GM23338 (cell line): ENCODE measurements around the gene THRA. TPM values are rescaled to one million over a fixed set of nuclear protein-coding genes. Genes with fewer than 3 reads are reported as not detected.

Experiments used
- ATAC-seq: fragments of 200-7000 bp; cut with Tn5 transposase; 3 replicates; pipeline ENCODE4 v1.9.1; 2020
- DNase-seq: peaks from one replicate; pipeline ENCODE4 v3.0.0-alpha.2; 2015; ENCODE audit warnings: low spot score
- H2AFZ ChIP-seq: fragments of 200-600 bp; sonication (generic); 2 replicates; pipeline ENCODE4 v1.8.0; 2016; ENCODE audit warnings: antibody characterized with exemption, mild to moderate bottlenecking, moderate library complexity
- H3F3A ChIP-seq: fragments of 200-600 bp; sonication (generic); replicated peaks from 2 replicates; pipeline ENCODE4 v1.8.0; 2017; ENCODE audit warnings: antibody characterized with exemption, mixed run types, low read depth
- H3K27ac ChIP-seq: fragments of 200-600 bp; sonication (generic); 2 replicates; pipeline ENCODE4 v1.6.1; 2016; ENCODE audit warnings: low read depth
- H3K27me3 ChIP-seq: fragments of 200-600 bp; sonication (generic); 2 replicates; pipeline ENCODE4 v1.8.0; 2016; ENCODE audit warnings: mild to moderate bottlenecking, mixed run types, moderate library complexity; ENCODE audit not compliant: insufficient read depth
- H3K36me3 ChIP-seq: fragments of 200-600 bp; sonication (generic); 2 replicates; pipeline ENCODE4 v1.8.0; 2016; ENCODE audit warnings: mild to moderate bottlenecking; ENCODE audit not compliant: insufficient read depth
- H3K4me1 ChIP-seq: fragments of 200-600 bp; sonication (generic); 2 replicates; pipeline ENCODE4 v1.8.0; 2016; ENCODE audit warnings: mild to moderate bottlenecking, moderate library complexity; ENCODE audit not compliant: insufficient read depth
- H3K4me2 ChIP-seq: fragments of 200-600 bp; sonication (generic); 2 replicates; pipeline ENCODE4 v1.7.1; 2017; ENCODE audit warnings: mixed run types
- H3K4me3 ChIP-seq: fragments of 200-600 bp; sonication (generic); 2 replicates; pipeline ENCODE4 v1.6.1; 2016; ENCODE audit warnings: mixed run types
- H3K79me2 ChIP-seq: fragments of 200-600 bp; sonication (generic); replicated peaks from 2 replicates; pipeline ENCODE4 v1.8.0; 2017; ENCODE audit warnings: mild to moderate bottlenecking; ENCODE audit not compliant: insufficient read depth
- H3K9me2 ChIP-seq: fragments of 200-600 bp; sonication (generic); 2 replicates; pipeline ENCODE4 v1.8.0; 2017; ENCODE audit not compliant: insufficient read depth
- H4K20me1 ChIP-seq: fragments of 200-600 bp; sonication (generic); replicated peaks from 2 replicates; pipeline ENCODE4 v1.8.0; 2017; ENCODE audit warnings: mild to moderate bottlenecking; ENCODE audit not compliant: insufficient read depth
- H3K27ac Mint-ChIP-seq: 2 replicates; pipeline ENCODE4 v1.8.0; 2020; ENCODE audit warnings: inconsistent platforms, mild to moderate bottlenecking, moderate library complexity, mixed read lengths
- H3K27me3 Mint-ChIP-seq: 3 replicates; pipeline ENCODE4 v1.8.0; 2022; ENCODE audit warnings: low read depth, mild to moderate bottlenecking, moderate library complexity, mixed read lengths, inconsistent platforms; ENCODE audit not compliant: insufficient read depth, poor library complexity
- H3K36me3 Mint-ChIP-seq: 3 replicates; pipeline ENCODE4 v1.8.0; 2021; ENCODE audit warnings: low read depth, mild to moderate bottlenecking, inconsistent platforms, moderate library complexity, mixed read lengths
- H3K4me1 Mint-ChIP-seq: 3 replicates; pipeline ENCODE4 v1.8.0; 2020; ENCODE audit warnings: mild to moderate bottlenecking, inconsistent platforms, mixed read lengths
- H3K4me3 Mint-ChIP-seq: 3 replicates; pipeline ENCODE4 v1.8.0; 2021; ENCODE audit warnings: moderate library complexity, mild to moderate bottlenecking, inconsistent platforms, mixed read lengths
- H3K9me3 Mint-ChIP-seq: 3 replicates; pipeline ENCODE4 v1.8.0; 2020; ENCODE audit warnings: moderate library complexity, mild to moderate bottlenecking, inconsistent platforms, mixed read lengths
- EZH2 ChIP-seq: fragments of 200-600 bp; sonication (generic); IDR thresholded peaks from one replicate; pipeline ENCODE4 v1.8.0; 2017; ENCODE audit warnings: antibody characterized with exemption, mild to moderate bottlenecking, low read depth; ENCODE audit not compliant: unreplicated experiment
- EZH2phosphoT487 ChIP-seq: fragments of 200-600 bp; sonication (generic); IDR thresholded peaks from one replicate; pipeline ENCODE4 v1.8.1; 2018; ENCODE audit warnings: antibody characterized with exemption; ENCODE audit not compliant: unreplicated experiment
- JUNB ChIP-seq: IDR thresholded peaks from one replicate; pipeline ENCODE4 v1.6.1; 2016; ENCODE audit warnings: antibody characterized with exemption; ENCODE audit not compliant: unreplicated experiment
- NANOG ChIP-seq: IDR thresholded peaks from 2 replicates; pipeline ENCODE4 v1.6.1; 2016; ENCODE audit warnings: antibody characterized with exemption, borderline replicate concordance
- REST ChIP-seq: IDR thresholded peaks from one replicate; pipeline ENCODE4 v1.6.1; 2018; ENCODE audit warnings: antibody characterized with exemption; ENCODE audit not compliant: unreplicated experiment
- STAT1 ChIP-seq: IDR thresholded peaks from one replicate; pipeline ENCODE4 v1.6.1; 2016; ENCODE audit warnings: antibody characterized with exemption; ENCODE audit not compliant: unreplicated experiment
- ZNF114 ChIP-seq: fragments of 250-450 bp; sonication (Bioruptor Pico); IDR thresholded peaks from 2 replicates; pipeline ENCODE4 v1.5.0; 2020; ENCODE audit warnings: mild to moderate bottlenecking, moderate library complexity
- ZNF331 ChIP-seq: fragments of 250-450 bp; sonication (Bioruptor Pico); IDR thresholded peaks from 2 replicates; pipeline ENCODE4 v1.5.0; 2020; ENCODE audit warnings: low read depth, mild to moderate bottlenecking, moderate library complexity
- polyA plus RNA-seq: library from polyadenylated mRNA; unstranded; fragments of >200 nt; fragmentation: Nextera tagmentation; extraction: Ambion mirVana; gene quantifications from 2 replicates; pipeline ENCODE4 v1.2.1, GENCODE V29; 2016
- total RNA-seq: library from RNA; depleted of rRNA; stranded (reverse); fragments of >200 nt; shearing (Covaris generic); gene quantifications from 2 replicates; pipeline ENCODE4 v1.2.3, GENCODE V29; 2014
- TF ChIP-seq, protein P1 (sequence below): fragments of 250-450 bp; sonication (Bioruptor Pico); IDR thresholded peaks from 2 replicates; pipeline ENCODE4 v1.5.0; 2020; ENCODE audit warnings: mild to moderate bottlenecking, moderate library complexity
- TF ChIP-seq, protein P2 (sequence below), 2 experiments: fragments of 200-600 bp in 1 of 2; sonication (generic) in 1 of 2; conservative IDR thresholded peaks; 2 replicates each; pipeline versions ENCODE4 v1.5.1 to v1.6.1; 2016 to 2017; ENCODE audit warnings: antibody characterized with exemption in 2 of 2, low read depth in 2 of 2, mild to moderate bottlenecking in 2 of 2, moderate library complexity in 1 of 2
- TF ChIP-seq, protein P3 (sequence below): IDR thresholded peaks from 2 replicates; pipeline ENCODE4 v1.6.1; 2016; ENCODE audit warnings: antibody characterized with exemption

THRA gene
- total and polyA plus RNA-seq, 2 experiments from 2014 or later: 3.4 to 10.5 TPM

GRCh38 chr17:40059729-40060475, 2.9 kb upstream of the THRA start (continued):
- TF ChIP-seq, protein P1, sequence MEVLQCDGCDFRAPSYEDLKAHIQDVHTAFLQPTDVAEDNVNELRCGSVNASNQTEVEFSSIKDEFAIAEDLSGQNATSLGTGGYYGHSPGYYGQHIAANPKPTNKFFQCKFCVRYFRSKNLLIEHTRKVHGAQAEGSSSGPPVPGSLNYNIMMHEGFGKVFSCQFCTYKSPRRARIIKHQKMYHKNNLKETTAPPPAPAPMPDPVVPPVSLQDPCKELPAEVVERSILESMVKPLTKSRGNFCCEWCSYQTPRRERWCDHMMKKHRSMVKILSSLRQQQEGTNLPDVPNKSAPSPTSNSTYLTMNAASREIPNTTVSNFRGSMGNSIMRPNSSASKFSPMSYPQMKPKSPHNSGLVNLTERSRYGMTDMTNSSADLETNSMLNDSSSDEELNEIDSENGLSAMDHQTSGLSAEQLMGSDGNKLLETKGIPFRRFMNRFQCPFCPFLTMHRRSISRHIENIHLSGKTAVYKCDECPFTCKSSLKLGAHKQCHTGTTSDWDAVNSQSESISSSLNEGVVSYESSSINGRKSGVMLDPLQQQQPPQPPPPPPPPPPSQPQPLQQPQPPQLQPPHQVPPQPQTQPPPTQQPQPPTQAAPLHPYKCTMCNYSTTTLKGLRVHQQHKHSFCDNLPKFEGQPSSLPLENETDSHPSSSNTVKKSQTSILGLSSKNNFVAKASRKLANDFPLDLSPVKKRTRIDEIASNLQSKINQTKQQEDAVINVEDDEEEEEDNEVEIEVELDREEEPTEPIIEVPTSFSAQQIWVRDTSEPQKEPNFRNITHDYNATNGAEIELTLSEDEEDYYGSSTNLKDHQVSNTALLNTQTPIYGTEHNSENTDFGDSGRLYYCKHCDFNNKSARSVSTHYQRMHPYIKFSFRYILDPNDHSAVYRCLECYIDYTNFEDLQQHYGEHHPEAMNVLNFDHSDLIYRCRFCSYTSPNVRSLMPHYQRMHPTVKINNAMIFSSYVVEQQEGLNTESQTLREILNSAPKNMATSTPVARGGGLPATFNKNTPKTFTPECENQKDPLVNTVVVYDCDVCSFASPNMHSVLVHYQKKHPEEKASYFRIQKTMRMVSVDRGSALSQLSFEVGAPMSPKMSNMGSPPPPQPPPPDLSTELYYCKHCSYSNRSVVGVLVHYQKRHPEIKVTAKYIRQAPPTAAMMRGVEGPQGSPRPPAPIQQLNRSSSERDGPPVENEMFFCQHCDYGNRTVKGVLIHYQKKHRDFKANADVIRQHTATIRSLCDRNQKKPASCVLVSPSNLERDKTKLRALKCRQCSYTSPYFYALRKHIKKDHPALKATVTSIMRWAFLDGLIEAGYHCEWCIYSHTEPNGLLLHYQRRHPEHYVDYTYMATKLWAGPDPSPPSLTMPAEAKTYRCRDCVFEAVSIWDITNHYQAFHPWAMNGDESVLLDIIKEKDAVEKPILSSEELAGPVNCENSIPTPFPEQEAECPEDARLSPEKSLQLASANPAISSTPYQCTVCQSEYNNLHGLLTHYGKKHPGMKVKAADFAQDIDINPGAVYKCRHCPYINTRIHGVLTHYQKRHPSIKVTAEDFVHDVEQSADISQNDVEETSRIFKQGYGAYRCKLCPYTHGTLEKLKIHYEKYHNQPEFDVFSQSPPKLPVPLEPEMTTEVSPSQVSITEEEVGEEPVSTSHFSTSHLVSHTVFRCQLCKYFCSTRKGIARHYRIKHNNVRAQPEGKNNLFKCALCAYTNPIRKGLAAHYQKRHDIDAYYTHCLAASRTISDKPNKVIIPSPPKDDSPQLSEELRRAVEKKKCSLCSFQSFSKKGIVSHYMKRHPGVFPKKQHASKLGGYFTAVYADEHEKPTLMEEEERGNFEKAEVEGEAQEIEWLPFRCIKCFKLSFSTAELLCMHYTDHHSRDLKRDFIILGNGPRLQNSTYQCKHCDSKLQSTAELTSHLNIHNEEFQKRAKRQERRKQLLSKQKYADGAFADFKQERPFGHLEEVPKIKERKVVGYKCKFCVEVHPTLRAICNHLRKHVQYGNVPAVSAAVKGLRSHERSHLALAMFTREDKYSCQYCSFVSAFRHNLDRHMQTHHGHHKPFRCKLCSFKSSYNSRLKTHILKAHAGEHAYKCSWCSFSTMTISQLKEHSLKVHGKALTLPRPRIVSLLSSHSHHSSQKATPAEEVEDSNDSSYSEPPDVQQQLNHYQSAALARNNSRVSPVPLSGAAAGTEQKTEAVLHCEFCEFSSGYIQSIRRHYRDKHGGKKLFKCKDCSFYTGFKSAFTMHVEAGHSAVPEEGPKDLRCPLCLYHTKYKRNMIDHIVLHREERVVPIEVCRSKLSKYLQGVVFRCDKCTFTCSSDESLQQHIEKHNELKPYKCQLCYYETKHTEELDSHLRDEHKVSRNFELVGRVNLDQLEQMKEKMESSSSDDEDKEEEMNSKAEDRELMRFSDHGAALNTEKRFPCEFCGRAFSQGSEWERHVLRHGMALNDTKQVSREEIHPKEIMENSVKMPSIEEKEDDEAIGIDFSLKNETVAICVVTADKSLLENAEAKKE: no peak
- TF ChIP-seq NANOG (no peak), ZNF114 (CRISPR knock-in tag) (no peak)

- Mint-ChIP-seq H3K4me1 (peaks cover 51% of the 10 kb centered on the region), H3K27ac (no peak overlapping the region)
- TF ChIP-seq STAT1: no peak
- no peak for TF ChIP-seq EZH2
- TF ChIP-seq REST: no peak
- TF ChIP-seq, protein P2, sequence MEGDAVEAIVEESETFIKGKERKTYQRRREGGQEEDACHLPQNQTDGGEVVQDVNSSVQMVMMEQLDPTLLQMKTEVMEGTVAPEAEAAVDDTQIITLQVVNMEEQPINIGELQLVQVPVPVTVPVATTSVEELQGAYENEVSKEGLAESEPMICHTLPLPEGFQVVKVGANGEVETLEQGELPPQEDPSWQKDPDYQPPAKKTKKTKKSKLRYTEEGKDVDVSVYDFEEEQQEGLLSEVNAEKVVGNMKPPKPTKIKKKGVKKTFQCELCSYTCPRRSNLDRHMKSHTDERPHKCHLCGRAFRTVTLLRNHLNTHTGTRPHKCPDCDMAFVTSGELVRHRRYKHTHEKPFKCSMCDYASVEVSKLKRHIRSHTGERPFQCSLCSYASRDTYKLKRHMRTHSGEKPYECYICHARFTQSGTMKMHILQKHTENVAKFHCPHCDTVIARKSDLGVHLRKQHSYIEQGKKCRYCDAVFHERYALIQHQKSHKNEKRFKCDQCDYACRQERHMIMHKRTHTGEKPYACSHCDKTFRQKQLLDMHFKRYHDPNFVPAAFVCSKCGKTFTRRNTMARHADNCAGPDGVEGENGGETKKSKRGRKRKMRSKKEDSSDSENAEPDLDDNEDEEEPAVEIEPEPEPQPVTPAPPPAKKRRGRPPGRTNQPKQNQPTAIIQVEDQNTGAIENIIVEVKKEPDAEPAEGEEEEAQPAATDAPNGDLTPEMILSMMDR (conservative IDR thresholded peaks at IDR 0.05; ENCODE audit: low read depth in 2 of 2): no peak
- TF ChIP-seq, protein P3, sequence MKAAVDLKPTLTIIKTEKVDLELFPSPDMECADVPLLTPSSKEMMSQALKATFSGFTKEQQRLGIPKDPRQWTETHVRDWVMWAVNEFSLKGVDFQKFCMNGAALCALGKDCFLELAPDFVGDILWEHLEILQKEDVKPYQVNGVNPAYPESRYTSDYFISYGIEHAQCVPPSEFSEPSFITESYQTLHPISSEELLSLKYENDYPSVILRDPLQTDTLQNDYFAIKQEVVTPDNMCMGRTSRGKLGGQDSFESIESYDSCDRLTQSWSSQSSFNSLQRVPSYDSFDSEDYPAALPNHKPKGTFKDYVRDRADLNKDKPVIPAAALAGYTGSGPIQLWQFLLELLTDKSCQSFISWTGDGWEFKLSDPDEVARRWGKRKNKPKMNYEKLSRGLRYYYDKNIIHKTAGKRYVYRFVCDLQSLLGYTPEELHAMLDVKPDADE: no peak
- TF ChIP-seq ZNF331 (CRISPR knock-in tag): no peak
- TF ChIP-seq EZH2phosphoT487: no peak
- no peak for TF ChIP-seq JUNB
These were observed 1.7 kb upstream of the THRA start for GRCh38 chr17:40060887-40061608.

More at GRCh38 chr17:40060887-40061608, 1.7 kb upstream of the THRA start:
- Histone ChIP-seq H3F3A (0 out of 2 replicates have a peak, but pooled peaks cover 15% of the 10 kb centered on the region), H3K79me2 (no peaks in the 10 kb centered on the region), H3K9me2 (no peaks in the 10 kb centered on the region), H4K20me1 (no peaks in the 10 kb centered on the region), H3K36me3 (no peaks in the 10 kb centered on the region), H3K4me3 (no peak overlapping the region), H3K4me1 (peaks cover 34% of the 10 kb centered on the region), H2AFZ (no peak overlapping the region), H3K27ac (no peak overlapping the region), H3K27me3 (peaks cover 20% of the 10 kb centered on the region), H3K4me2 (peak overlapping the region; percentile 88)
- H3K27me3 Mint-ChIP-seq: peaks cover 29% of the 10 kb centered on the region
- ATAC-seq: no peak; the same call in 2 of the 3 replicates
- DNase-seq: no peak
- H3K36me3 Mint-ChIP-seq: no peaks in the 10 kb centered on the region
- H3K9me3 Mint-ChIP-seq: no peaks in the 10 kb centered on the region
- peak overlapping the region; percentile 88; the same call in 2 of the 3 replicates for H3K4me3 Mint-ChIP-seq
